Measurements from ENCODE around the gene COIL.

COIL gene

GRCh38 chr17:56936697-56937322 is 24.0 kb downstream of the COIL start:
- H3K4me3 ChIP-seq (ENCODE audit: low read depth, low read length) = no peak overlapping the region
- no peak for TF ChIP-seq CTCF (IDR thresholded peaks at IDR 0.05; ENCODE audit: low read depth, low read length, missing control alignments)
- DNase-seq (ENCODE audit: low read depth) = no peak
- in situ Hi-C loops (cut with HindIII; ENCODE audit: low sequenced_read_pairs) = no loop called here

- DNase-seq (ENCODE audit: low read depth) = no peak
- in situ Hi-C loops (cut with HindIII; ENCODE audit: low sequenced_read_pairs) = no loop called here
- H3K4me3 ChIP-seq (ENCODE audit: low read depth, low read length) = no peak overlapping the region
- no peak for TF ChIP-seq CTCF (IDR thresholded peaks at IDR 0.05; ENCODE audit: low read depth, low read length, missing control alignments)
These were observed 25.4 kb downstream of the COIL start for GRCh38 chr17:56935461-56935860.

GRCh38 chr17:56934280-56934679 is 26.6 kb downstream of the COIL start:
- TF ChIP-seq CTCF (IDR thresholded peaks at IDR 0.05; ENCODE audit: low read depth, low read length, missing control alignments) = no peak
- in situ Hi-C loops (cut with HindIII; ENCODE audit: low sequenced_read_pairs) = no loop called here
- no peak overlapping the region for H3K4me3 ChIP-seq (ENCODE audit: low read depth, low read length)
- no peak for DNase-seq (ENCODE audit: low read depth)

GRCh38 chr17:56933868-56934267 is 27.0 kb downstream of the COIL start:
- in situ Hi-C loops (cut with HindIII; ENCODE audit: low sequenced_read_pairs) = no loop called here
- no peak for TF ChIP-seq CTCF (IDR thresholded peaks at IDR 0.05; ENCODE audit: low read depth, low read length, missing control alignments)
- no peak overlapping the region for H3K4me3 ChIP-seq (ENCODE audit: low read depth, low read length)
- DNase-seq (ENCODE audit: low read depth) = no peak

GRCh38 chr17:56933151-56933745 is 27.6 kb downstream of the COIL start:
- no peak for TF ChIP-seq CTCF (IDR thresholded peaks at IDR 0.05; ENCODE audit: low read depth, low read length, missing control alignments)
- in situ Hi-C loops (cut with HindIII; ENCODE audit: low sequenced_read_pairs) = no loop called here
- H3K4me3 ChIP-seq (ENCODE audit: low read depth, low read length) = no peak overlapping the region

DNA sequence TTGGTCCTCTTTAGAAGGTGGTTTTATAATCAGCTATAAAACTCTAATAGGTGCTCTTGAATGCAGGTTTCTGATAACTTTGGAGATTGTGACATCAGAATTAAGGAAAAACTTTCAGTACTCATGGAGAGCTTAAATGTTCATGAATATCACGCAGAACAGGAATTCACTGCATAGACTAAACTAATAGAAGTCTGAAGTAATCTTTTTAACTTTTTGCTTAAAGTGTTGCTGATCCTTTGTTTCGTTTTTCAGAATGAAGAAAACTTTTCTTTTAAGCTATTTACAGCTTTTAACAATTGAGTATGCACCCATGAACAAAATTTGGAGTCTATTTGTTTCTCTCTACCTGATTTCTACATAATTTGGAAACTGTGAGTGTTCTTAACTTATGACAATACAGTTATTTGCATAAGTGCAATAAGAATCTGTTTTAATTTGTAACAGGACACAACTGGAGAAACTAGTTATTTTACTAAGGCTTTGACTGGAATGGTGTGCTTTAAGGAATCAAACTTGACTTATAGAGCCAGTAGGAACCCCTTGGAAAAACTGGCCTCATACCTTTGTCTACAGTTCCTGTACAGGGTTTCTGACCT is 30.0 kb downstream of the COIL start:
- no peak overlapping the region for H3K4me3 ChIP-seq (ENCODE audit: low read depth, low read length)
- no peak for DNase-seq (ENCODE audit: low read depth)
- no peak for TF ChIP-seq CTCF (IDR thresholded peaks at IDR 0.05; ENCODE audit: low read depth, low read length, missing control alignments)
- in situ Hi-C loops (cut with HindIII; ENCODE audit: low sequenced_read_pairs) = no loop called here

More at GRCh38 chr17:56933151-56933745, 27.6 kb downstream of the COIL start:
- DNase-seq (ENCODE audit: low read depth) = no peak
